Fibroblast of the aortic adventitia (primary cell): ENCODE data around the gene PSMA8. TPM values are rescaled to one million over a fixed set of nuclear protein-coding genes. Genes with fewer than 3 reads are reported as not detected.
"Not testable (repeated sequence)": the region's sequence is repeated elsewhere in the genome, so short reads cannot be mapped to it uniquely, and the experiment has no call there.

Experiments
- DNase-seq: peaks from one replicate; pipeline ENCODE4 v3.0.0-alpha.2; 2010; ENCODE audit warnings: low read depth
- H3K4me3 ChIP-seq: 2 replicates; pipeline ENCODE4 v1.5.1; 2011; ENCODE audit warnings: low read depth, mild to moderate bottlenecking, control low read depth, low read length, moderate library complexity
- total RNA-seq: library from RNA; depleted of rRNA; stranded (reverse); fragments of >200 nt; gene quantifications from 2 replicates; pipeline ENCODE4 v1.2.3, GENCODE V29; 2012; ENCODE audit warnings: low replicate concordance
- TF ChIP-seq, protein P1 (sequence below): IDR thresholded peaks from 2 replicates; pipeline ENCODE4 v1.5.1; 2011; ENCODE audit warnings: mild to moderate bottlenecking, low read length, control low read depth, inconsistent platforms; ENCODE audit not compliant: insufficient read depth

The PSMA8 gene
- total RNA-seq, 1 donor, result not detected

DNA sequence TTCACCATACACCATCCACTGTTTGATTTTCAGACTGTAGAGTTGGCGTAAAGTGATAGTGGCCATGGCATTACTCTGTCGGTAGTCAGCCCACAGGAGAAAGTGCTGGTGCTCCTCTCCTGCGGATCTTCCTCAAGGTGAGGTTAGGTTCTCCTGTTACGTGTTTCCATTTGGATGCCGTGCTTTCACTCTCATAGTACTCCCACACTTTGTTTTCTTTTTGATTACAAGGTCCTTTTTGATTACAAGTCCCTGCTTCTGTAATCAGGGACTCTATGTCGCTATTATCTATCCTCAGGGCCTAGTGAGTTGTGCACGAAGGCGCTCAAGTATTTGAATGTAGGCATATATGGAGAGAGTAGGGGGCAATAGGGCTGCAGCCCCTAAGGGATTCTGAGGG, 96.8 kb downstream of the PSMA8 start:
- TF ChIP-seq, protein P1, sequence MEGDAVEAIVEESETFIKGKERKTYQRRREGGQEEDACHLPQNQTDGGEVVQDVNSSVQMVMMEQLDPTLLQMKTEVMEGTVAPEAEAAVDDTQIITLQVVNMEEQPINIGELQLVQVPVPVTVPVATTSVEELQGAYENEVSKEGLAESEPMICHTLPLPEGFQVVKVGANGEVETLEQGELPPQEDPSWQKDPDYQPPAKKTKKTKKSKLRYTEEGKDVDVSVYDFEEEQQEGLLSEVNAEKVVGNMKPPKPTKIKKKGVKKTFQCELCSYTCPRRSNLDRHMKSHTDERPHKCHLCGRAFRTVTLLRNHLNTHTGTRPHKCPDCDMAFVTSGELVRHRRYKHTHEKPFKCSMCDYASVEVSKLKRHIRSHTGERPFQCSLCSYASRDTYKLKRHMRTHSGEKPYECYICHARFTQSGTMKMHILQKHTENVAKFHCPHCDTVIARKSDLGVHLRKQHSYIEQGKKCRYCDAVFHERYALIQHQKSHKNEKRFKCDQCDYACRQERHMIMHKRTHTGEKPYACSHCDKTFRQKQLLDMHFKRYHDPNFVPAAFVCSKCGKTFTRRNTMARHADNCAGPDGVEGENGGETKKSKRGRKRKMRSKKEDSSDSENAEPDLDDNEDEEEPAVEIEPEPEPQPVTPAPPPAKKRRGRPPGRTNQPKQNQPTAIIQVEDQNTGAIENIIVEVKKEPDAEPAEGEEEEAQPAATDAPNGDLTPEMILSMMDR, result no peak
- no peak for DNase-seq
- no peak overlapping the region for H3K4me3 ChIP-seq

DNA sequence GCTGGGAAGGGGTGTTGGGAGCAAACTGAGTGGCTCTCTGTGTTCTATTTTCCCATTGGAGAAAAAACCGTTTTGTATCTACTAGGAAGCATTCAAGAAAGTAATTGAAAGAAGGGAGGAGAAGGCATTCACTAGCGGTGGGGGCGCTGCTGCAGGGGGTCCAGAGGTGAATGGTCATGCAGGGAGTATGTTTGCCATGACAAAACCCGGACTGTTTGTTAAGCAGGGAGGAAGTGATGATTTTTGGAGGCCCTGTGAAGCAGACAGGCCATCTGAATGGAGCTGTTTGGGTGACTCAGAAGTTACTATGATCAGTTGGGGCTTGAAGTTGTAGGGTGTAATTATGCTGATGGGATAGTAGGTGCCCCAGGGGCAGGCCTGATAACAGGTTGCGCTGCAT, 99.5 kb downstream of the PSMA8 start:
- no peak overlapping the region for H3K4me3 ChIP-seq
- no peak for DNase-seq
- TF ChIP-seq, protein P1, result no peak

DNA sequence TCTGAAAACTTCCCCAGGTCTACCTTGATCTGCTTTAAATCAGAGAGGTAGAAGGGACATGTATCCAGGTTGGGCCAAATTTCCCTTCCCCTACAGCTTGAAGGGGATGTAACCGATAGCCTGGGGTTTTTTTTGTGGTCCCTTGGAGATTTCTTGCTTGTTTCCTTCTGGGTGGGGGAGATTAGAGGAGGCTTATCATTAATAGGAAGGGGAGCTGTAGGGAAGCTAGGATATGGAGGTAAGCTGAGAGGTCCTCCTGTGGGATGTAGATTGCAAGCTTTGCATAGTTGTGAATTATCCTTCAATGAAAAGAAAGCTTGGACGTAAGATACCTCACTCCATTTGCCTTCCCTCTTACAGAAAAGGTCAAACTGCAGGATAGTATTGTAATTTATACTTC, 103.7 kb downstream of the PSMA8 start:
- not testable (repeated sequence) for H3K4me3 ChIP-seq, DNase-seq

DNA sequence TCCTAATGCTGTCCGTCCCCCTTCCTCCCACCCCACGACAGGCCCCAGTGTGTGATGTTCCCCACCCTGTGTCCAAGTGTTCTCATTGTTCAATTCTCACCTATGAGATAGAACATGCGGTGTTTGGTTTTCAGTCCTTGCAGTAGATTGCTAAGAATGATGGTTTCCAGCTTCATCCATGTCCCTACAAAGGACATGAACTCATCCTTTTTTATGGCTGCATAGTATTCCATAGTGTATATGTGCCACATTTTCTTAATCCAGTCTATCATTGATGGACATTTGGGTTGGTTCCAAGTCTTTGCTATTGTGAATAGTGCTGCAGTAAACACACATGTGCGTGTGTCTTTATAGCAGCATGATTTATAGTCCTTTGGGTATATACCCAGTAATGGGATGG, 105.0 kb downstream of the PSMA8 start:
- not testable (repeated sequence) for H3K4me3 ChIP-seq, DNase-seq

DNA sequence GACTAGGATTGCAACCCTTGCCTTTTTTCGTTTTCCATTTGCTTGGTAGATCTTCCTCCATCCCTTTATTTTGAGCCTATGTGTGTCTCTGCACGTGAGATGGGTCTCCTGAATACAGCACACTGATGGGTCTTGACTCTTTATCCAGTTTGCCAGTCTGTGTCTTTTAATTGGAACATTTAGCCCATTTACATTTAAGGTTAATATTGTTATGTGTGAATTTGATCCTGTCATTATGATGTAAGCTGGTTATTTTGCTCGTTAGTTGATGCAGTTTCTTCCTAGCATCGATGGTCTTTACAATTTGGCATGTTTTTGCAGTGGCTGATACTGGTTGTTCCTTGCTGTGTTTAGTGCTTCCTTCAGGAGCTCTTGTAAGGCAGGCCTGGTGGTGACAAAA, 108.7 kb downstream of the PSMA8 start:
- DNase-seq, H3K4me3 ChIP-seq: not testable (repeated sequence)

Other genes with a start within 250 kb of the PSMA8 start
- gene SS18, start 43.3 kb upstream of the PSMA8 start, total RNA-seq, result 22.2 and 103 TPM in 2 replicates
- gene TAF4B, start 92.6 kb downstream of the PSMA8 start, total RNA-seq, result 3.6 and 17.1 TPM in 2 replicates